ENCODE data around the gene FMNL2.

DNA sequence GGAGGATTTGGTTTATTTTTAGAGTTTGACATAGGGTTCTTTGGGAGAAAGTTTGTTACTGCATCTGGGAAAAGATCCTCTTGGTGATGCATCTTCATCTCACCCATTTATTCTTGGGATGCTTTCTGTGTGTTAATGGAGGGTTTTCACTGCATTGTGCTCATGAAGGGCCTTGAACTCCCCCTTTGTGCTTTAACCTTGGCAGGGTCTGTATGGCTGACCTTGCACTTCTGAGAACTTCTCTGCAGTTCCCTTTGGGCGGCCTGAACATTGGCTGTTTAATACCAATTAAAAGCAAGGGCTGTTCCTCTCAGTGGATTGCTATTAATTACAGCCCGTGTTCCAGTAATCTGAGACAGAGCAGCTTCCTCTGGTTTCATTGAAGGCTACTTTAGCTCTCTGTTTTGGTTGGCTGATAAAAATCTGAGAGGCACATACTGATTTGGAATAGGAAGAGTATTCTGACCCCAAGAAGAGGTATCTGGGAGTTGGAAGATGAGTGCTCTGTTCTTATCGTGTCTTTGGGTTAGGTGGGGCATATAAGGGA lies 37.5 kb downstream of the FMNL2 start:
- no peak for TF ChIP-seq POLR2A (IDR thresholded peaks at IDR 0.05)
- TF ChIP-seq, protein P1, sequence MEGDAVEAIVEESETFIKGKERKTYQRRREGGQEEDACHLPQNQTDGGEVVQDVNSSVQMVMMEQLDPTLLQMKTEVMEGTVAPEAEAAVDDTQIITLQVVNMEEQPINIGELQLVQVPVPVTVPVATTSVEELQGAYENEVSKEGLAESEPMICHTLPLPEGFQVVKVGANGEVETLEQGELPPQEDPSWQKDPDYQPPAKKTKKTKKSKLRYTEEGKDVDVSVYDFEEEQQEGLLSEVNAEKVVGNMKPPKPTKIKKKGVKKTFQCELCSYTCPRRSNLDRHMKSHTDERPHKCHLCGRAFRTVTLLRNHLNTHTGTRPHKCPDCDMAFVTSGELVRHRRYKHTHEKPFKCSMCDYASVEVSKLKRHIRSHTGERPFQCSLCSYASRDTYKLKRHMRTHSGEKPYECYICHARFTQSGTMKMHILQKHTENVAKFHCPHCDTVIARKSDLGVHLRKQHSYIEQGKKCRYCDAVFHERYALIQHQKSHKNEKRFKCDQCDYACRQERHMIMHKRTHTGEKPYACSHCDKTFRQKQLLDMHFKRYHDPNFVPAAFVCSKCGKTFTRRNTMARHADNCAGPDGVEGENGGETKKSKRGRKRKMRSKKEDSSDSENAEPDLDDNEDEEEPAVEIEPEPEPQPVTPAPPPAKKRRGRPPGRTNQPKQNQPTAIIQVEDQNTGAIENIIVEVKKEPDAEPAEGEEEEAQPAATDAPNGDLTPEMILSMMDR (IDR thresholded peaks at IDR 0.05 in 4 of 5, conservative IDR thresholded peaks at IDR 0.05 in 1 of 5), result no peak

Data from gastrocnemius medialis (tissue), 4 donors.